ENCODE measurements around the gene HS3ST4. TPM values are rescaled to one million over a fixed set of nuclear protein-coding genes. Genes with fewer than 3 reads are reported as not detected.

HS3ST4 gene
- total and polyA plus RNA-seq, 9 donors = 0.04 to 0.81 (median 0.15) TPM; not detected in 3

DNA sequence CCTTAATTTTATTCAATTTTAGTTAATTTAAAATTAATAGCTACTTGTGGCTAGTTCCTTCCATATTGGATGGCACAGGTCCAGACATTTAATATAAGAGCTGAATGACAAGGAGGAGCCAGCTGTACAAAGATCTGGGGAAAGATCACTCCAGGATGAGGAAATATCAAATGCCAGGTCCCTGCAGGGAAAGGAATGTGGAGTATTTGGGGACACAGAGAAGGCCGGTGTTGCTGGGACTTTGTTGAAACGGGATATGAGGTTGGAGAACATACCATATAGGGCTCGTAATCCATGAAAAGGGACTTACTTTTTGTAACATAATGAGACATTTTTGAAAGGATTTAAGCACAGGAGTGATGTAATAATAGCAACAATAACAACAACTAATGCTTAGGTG, 426.8 kb downstream of the HS3ST4 start:
- Histone ChIP-seq H3K27me3 (ENCODE audit: control insufficient read depth, insufficient read depth, low read length) (peaks cover 2% of the 10 kb centered on the region), H3K4me3 (ENCODE audit: low read length) (no peak overlapping the region), H3K36me3 (ENCODE audit: control insufficient read depth, insufficient read depth, low read length) (no peaks in the 10 kb centered on the region), H3K27ac (ENCODE audit: low read length) (no peak overlapping the region), H3K4me1 (ENCODE audit: control insufficient read depth, insufficient read depth, low read length) (no peaks in the 10 kb centered on the region), H3K9me3 (replicated peaks; ENCODE audit: control insufficient read depth, low read depth, low read length) (no peaks in the 10 kb centered on the region)
- WGBS (ENCODE audit: insufficient coverage) = 42% methylated on average over 2 of the region's 3 CpGs
- no peak for DNase-seq

DNA sequence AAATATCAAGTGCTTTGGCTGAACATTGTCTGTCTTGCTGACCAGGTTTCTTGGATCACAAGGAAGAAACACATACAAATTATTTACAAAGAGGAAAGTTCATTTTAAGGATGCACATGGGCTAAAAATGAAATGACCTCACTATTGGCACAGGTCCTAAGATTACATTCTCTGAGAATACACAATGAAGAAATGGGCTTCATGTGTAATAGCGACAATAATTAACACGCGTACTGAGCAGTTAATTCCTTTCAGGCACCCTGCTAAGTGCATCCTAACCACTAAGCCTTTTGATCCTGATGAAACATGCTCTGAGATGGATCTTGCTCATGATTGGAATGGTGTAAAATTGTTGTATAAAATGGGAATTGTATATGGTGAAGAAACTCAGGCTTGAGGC, 429.0 kb downstream of the HS3ST4 start:
- DNase-seq = peak; percentile 22
- H3K4me3 ChIP-seq (ENCODE audit: low read length) = no peak overlapping the region
- peaks cover 2% of the 10 kb centered on the region for H3K27me3 ChIP-seq (ENCODE audit: control insufficient read depth, insufficient read depth, low read length)
- no peaks in the 10 kb centered on the region for H3K36me3 ChIP-seq (ENCODE audit: control insufficient read depth, insufficient read depth, low read length)
- H3K9me3 ChIP-seq (replicated peaks; ENCODE audit: control insufficient read depth, low read depth, low read length) = no peaks in the 10 kb centered on the region
- H3K4me1 ChIP-seq (ENCODE audit: control insufficient read depth, insufficient read depth, low read length) = no peaks in the 10 kb centered on the region
- H3K27ac ChIP-seq (ENCODE audit: low read length) = no peak overlapping the region
- 70% methylated on average over 2 of the region's 3 CpGs for WGBS (ENCODE audit: insufficient coverage)

GRCh38 chr16:26128296-26128695, 436.5 kb downstream of the HS3ST4 start:
- no peaks in the 10 kb centered on the region for H3K36me3 ChIP-seq (ENCODE audit: control insufficient read depth, insufficient read depth, low read length)
- peak; percentile 64 for DNase-seq
- no peak overlapping the region for H3K27ac ChIP-seq (ENCODE audit: low read length)
- no peaks in the 10 kb centered on the region for H3K4me1 ChIP-seq (ENCODE audit: control insufficient read depth, insufficient read depth, low read length)
- H3K4me3 ChIP-seq (ENCODE audit: low read length) = no peak overlapping the region
- H3K27me3 ChIP-seq (ENCODE audit: control insufficient read depth, insufficient read depth, low read length) = no peaks in the 10 kb centered on the region
- WGBS (ENCODE audit: insufficient coverage) = no CpG with 5 or more reads among the region's 1 CpG
- H3K9me3 ChIP-seq (replicated peaks; ENCODE audit: control insufficient read depth, low read depth, low read length) = no peaks in the 10 kb centered on the region

DNA sequence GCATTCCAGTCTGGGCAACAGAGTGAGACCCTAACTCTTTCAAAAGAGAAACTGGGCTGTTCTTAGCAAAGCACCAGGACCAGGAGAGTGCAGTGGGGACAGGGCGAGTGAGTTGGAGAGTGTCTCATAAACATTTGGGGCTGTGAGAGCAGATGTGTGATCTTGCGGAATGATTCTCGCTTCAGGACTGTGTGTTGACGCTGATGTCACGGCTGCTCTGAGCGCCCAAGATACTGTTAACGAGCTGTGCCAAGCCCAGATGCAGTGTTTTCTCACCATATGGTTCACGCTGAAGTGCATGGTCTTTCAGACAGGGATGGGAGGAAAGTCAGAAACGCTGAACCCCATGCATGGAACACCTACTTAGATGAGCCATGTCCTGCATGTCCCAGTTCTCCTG, 438.2 kb downstream of the HS3ST4 start:
- H3K4me1 ChIP-seq (ENCODE audit: control insufficient read depth, insufficient read depth, low read length) = no peaks in the 10 kb centered on the region
- no peak for DNase-seq
- no peaks in the 10 kb centered on the region for H3K27me3 ChIP-seq (ENCODE audit: control insufficient read depth, insufficient read depth, low read length)
- no peak overlapping the region for H3K4me3 ChIP-seq (ENCODE audit: low read length)
- WGBS (ENCODE audit: insufficient coverage) = 74% methylated on average over 8 of the region's 9 CpGs
- H3K36me3 ChIP-seq (ENCODE audit: control insufficient read depth, insufficient read depth, low read length) = no peaks in the 10 kb centered on the region
- H3K9me3 ChIP-seq (replicated peaks; ENCODE audit: control insufficient read depth, low read depth, low read length) = no peaks in the 10 kb centered on the region
- H3K27ac ChIP-seq (ENCODE audit: low read length) = no peak overlapping the region

DNA sequence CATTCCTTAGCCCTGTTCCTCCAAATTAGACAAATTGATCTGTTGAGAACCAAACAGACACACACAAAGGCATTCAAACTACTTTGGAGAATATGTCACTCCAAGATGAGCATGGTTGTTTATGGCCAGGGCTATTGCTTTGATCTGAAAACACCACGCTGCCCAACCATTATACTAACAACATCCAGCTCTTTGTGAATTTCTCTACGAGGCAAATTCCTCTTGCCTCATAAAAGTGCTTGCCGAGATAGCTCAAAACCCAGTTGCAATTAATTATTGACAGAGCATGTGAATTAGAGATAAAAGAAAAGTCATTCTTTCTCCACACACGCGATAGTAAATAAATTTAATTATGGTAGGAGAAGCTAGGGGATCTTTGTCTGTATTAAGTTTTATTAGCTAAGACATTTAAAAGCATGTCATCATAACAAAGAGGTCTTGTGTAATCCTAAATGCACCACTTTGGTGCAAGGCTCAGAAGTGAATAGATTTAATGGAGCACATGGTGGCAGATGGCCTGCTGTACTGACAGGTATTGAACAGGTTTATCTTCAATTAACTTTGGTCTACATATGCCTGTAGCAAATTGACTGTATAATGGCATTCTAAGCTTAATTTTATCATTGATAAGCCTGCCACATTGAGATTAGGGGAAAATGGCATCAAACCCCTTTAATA, 441.8 kb downstream of the HS3ST4 start:
- no peak overlapping the region for H3K27ac ChIP-seq (ENCODE audit: low read length)
- no CpG with 5 or more reads among the region's 5 CpGs for WGBS (ENCODE audit: insufficient coverage)
- no peaks in the 10 kb centered on the region for H3K4me1 ChIP-seq (ENCODE audit: control insufficient read depth, insufficient read depth, low read length)
- no peak for DNase-seq
- no peaks in the 10 kb centered on the region for H3K36me3 ChIP-seq (ENCODE audit: control insufficient read depth, insufficient read depth, low read length)
- H3K27me3 ChIP-seq (ENCODE audit: control insufficient read depth, insufficient read depth, low read length) = no peaks in the 10 kb centered on the region
- no peaks in the 10 kb centered on the region for H3K9me3 ChIP-seq (replicated peaks; ENCODE audit: control insufficient read depth, low read depth, low read length)
- H3K4me3 ChIP-seq (ENCODE audit: low read length) = no peak overlapping the region

GRCh38 chr16:26134588-26134987, 442.8 kb downstream of the HS3ST4 start:
- Histone ChIP-seq H3K27ac (ENCODE audit: low read length) (no peak overlapping the region), H3K4me1 (ENCODE audit: control insufficient read depth, insufficient read depth, low read length) (no peaks in the 10 kb centered on the region), H3K4me3 (ENCODE audit: low read length) (no peak overlapping the region), H3K36me3 (ENCODE audit: control insufficient read depth, insufficient read depth, low read length) (no peaks in the 10 kb centered on the region), H3K27me3 (ENCODE audit: control insufficient read depth, insufficient read depth, low read length) (no peaks in the 10 kb centered on the region), H3K9me3 (replicated peaks; ENCODE audit: control insufficient read depth, low read depth, low read length) (no peaks in the 10 kb centered on the region)
- DNase-seq = no peak
- 67% methylated on average over 1 of the region's 2 CpGs for WGBS (ENCODE audit: insufficient coverage)

GRCh38 chr16:26137956-26138355, 446.2 kb downstream of the HS3ST4 start:
- Histone ChIP-seq H3K9me3 (replicated peaks; ENCODE audit: control insufficient read depth, low read depth, low read length) (no peaks in the 10 kb centered on the region), H3K36me3 (ENCODE audit: control insufficient read depth, insufficient read depth, low read length) (no peaks in the 10 kb centered on the region), H3K4me3 (ENCODE audit: low read length) (no peak overlapping the region), H3K27me3 (ENCODE audit: control insufficient read depth, insufficient read depth, low read length) (no peaks in the 10 kb centered on the region), H3K4me1 (ENCODE audit: control insufficient read depth, insufficient read depth, low read length) (no peaks in the 10 kb centered on the region), H3K27ac (ENCODE audit: low read length) (no peak overlapping the region)
- no CpG with 5 or more reads among the region's 2 CpGs for WGBS (ENCODE audit: insufficient coverage)
- DNase-seq = no peak

GRCh38 chr16:26139091-26139490, 447.3 kb downstream of the HS3ST4 start:
- H3K4me3 ChIP-seq (ENCODE audit: low read length) = no peak overlapping the region
- H3K27ac ChIP-seq (ENCODE audit: low read length) = no peak overlapping the region
- DNase-seq = no peak
- H3K4me1 ChIP-seq (ENCODE audit: control insufficient read depth, insufficient read depth, low read length) = no peaks in the 10 kb centered on the region
- no peaks in the 10 kb centered on the region for H3K9me3 ChIP-seq (replicated peaks; ENCODE audit: control insufficient read depth, low read depth, low read length)
- H3K27me3 ChIP-seq (ENCODE audit: control insufficient read depth, insufficient read depth, low read length) = no peaks in the 10 kb centered on the region
- no CpG with 5 or more reads among the region's 7 CpGs for WGBS (ENCODE audit: insufficient coverage)
- H3K36me3 ChIP-seq (ENCODE audit: control insufficient read depth, insufficient read depth, low read length) = no peaks in the 10 kb centered on the region

DNA sequence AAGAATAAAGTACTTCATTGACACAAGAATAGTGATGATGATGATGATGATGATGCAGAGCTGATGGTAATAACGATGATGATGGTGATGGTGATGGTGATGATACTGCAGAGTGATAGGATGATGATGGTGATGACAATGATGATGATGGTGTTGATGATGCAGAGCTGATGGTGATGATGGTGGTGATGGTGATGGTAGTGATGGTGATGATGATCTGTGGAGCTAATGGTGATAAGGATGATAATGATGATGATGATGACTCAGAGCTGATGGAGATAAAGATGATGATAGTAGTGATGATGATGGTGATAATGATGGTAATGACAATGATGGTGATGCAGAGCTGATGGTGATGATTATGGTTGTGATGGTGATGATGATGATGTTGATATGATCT, 448.1 kb downstream of the HS3ST4 start:
- 82% methylated on average over 1 of the region's 1 CpG for WGBS (ENCODE audit: insufficient coverage)
- no peak for DNase-seq
- no peak overlapping the region for H3K4me3 ChIP-seq (ENCODE audit: low read length)
- H3K27me3 ChIP-seq (ENCODE audit: control insufficient read depth, insufficient read depth, low read length) = no peaks in the 10 kb centered on the region
- no peaks in the 10 kb centered on the region for H3K4me1 ChIP-seq (ENCODE audit: control insufficient read depth, insufficient read depth, low read length)
- no peaks in the 10 kb centered on the region for H3K9me3 ChIP-seq (replicated peaks; ENCODE audit: control insufficient read depth, low read depth, low read length)
- no peak overlapping the region for H3K27ac ChIP-seq (ENCODE audit: low read length)
- no peaks in the 10 kb centered on the region for H3K36me3 ChIP-seq (ENCODE audit: control insufficient read depth, insufficient read depth, low read length)

DNA sequence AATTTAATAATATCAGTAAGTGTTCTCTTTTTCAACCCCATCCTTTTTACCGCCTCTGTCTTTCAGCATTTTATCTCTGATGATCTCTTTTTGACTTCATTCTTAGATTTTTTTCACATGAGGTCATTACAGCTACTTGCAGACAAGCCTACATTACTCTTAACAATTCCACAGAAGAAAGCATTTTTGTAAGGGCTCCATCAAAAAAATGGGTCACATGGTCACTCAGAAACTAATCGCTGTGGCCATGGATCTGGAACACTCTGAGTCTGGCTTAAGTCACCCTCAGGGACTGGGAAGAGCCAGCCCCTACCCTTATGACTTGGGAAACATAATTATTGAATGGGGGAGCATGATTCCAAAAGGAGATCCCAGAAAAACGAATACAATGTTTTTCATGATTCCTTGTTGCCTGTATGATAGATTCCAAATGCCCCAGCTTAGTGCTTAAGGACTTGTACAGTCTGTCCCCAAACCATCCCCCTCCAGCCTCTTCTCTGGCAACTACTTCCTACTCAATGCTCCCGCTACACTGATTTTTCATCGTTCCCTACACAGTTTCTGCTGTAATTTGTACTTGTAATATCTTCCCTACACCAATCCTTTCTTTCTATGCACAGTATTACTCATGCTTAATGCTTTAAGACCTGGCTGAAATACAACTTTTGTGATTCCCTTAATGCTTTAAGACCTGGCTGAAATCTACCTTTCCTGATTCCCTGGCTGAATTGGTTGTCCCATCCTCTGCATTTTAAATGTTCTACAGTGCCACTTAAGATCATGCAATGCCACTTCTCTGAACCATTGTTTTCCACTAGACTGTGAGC, 457.8 kb downstream of the HS3ST4 start:
- Histone ChIP-seq H3K36me3 (ENCODE audit: control insufficient read depth, insufficient read depth, low read length) (no peaks in the 10 kb centered on the region), H3K27me3 (ENCODE audit: control insufficient read depth, insufficient read depth, low read length) (no peaks in the 10 kb centered on the region), H3K4me1 (ENCODE audit: control insufficient read depth, insufficient read depth, low read length) (no peaks in the 10 kb centered on the region), H3K27ac (ENCODE audit: low read length) (no peak overlapping the region), H3K4me3 (ENCODE audit: low read length) (no peak overlapping the region), H3K9me3 (replicated peaks; ENCODE audit: control insufficient read depth, low read depth, low read length) (no peaks in the 10 kb centered on the region)
- peak; percentile 66 for DNase-seq
- 50% methylated on average over 3 of the region's 5 CpGs for WGBS (ENCODE audit: insufficient coverage)

Measured in muscle of leg (tissue), 11 donors.